Endothelial cell (in vitro differentiated cells): ENCODE measurements around the gene CENPX. TPM values are rescaled to one million over a fixed set of nuclear protein-coding genes. Genes with fewer than 3 reads are reported as not detected.

ENCODE experiments used
- DNase-seq: peaks from one replicate; pipeline ENCODE4 v3.0.0; 2021; ENCODE audit warnings: low spot score
- H3K27ac Mint-ChIP-seq: one replicate; pipeline ENCODE4 v1.8.0; 2021; ENCODE audit warnings: mixed read lengths, inconsistent platforms; ENCODE audit not compliant: unreplicated experiment
- H3K27me3 Mint-ChIP-seq: one replicate; pipeline ENCODE4 v1.8.0; 2021; ENCODE audit warnings: mild to moderate bottlenecking, moderate library complexity, mixed read lengths, inconsistent platforms; ENCODE audit not compliant: unreplicated experiment
- H3K36me3 Mint-ChIP-seq: one replicate; pipeline ENCODE4 v1.8.0; 2021; ENCODE audit warnings: mild to moderate bottlenecking, low read depth, mixed read lengths, inconsistent platforms; ENCODE audit not compliant: unreplicated experiment
- H3K4me1 Mint-ChIP-seq: one replicate; pipeline ENCODE4 v1.8.0; 2021; ENCODE audit warnings: mild to moderate bottlenecking, mixed read lengths, inconsistent platforms; ENCODE audit not compliant: unreplicated experiment
- H3K4me3 Mint-ChIP-seq: one replicate; pipeline ENCODE4 v1.8.0; 2021; ENCODE audit warnings: mild to moderate bottlenecking, mixed read lengths, inconsistent platforms; ENCODE audit not compliant: unreplicated experiment
- H3K9me3 Mint-ChIP-seq: one replicate; pipeline ENCODE4 v1.8.0; 2021; ENCODE audit warnings: mixed read lengths, inconsistent platforms; ENCODE audit not compliant: unreplicated experiment
- CTCF ChIP-seq: fragments of 200-600 bp; sonication (generic); IDR thresholded peaks from one replicate; pipeline ENCODE4 v1.5.0; 2021; ENCODE audit warnings: antibody characterized with exemption; ENCODE audit not compliant: unreplicated experiment
- total RNA-seq: library from RNA; stranded (reverse); fragmentation: NEBNext Ultra II Directional; extraction: Animal tissue kit (Norgen Biotek cat#: 25700); gene quantifications from one replicate; pipeline ENCODE4 v1.2.1, GENCODE V29; 2021; ENCODE audit not compliant: unreplicated experiment

CENPX gene
- total RNA-seq, 1 donor from 2014 or later: 42.9 TPM

DNA sequence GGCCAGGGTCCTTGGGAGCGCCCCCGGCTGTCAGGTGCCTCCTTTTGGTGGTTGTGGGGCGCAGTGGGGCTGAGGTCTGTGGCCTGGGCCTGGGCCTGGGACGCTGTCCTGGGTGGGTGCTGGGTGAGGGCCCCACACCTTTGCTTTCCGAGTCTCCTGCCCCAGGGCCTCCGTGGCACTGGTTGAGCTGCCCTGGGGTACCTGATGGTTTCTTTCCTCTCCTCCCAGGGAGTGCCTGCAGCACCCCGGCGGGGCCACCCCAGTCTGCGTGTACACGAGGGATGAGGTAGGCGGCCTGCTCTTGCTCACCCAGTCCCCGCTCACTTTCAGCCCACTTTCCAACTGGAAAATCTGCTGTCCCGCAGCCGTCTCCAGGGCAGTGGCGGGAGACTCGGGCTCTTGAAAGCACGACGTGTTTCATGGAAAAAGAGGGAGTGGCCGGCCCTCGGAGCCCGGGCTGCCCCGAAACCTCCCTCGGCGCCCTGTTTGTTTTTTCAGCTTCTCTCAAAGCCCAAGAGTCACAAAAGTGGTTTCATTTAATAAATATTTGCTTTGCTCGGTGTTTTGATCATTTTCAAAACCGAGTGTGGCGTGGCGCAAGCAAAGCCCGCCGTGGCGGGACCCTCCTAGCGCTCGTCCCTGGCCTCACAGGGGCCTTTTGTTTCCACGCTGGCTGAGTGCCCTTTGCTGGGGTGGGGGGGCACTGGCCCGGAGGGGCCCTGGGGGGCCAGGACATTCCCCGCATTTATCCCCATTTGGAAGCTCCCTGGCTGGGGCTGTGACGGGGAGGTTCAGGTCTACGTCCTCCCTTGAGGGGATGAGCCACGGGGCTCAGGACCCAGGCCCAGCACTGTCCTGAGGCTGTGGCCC is 27.9 kb downstream of the CENPX start:
- DNase-seq: no peak
- peaks cover 4% of the 10 kb centered on the region for H3K36me3 Mint-ChIP-seq
- no peak for TF ChIP-seq CTCF
- H3K9me3 Mint-ChIP-seq: no peaks in the 10 kb centered on the region
- H3K27me3 Mint-ChIP-seq: peaks cover 3% of the 10 kb centered on the region
- no peak overlapping the region for H3K27ac Mint-ChIP-seq
- peaks cover 9% of the 10 kb centered on the region for H3K4me1 Mint-ChIP-seq
- no peak overlapping the region for H3K4me3 Mint-ChIP-seq

GRCh38 chr17:81993729-81994592 is 28.7 kb downstream of the CENPX start:
- DNase-seq: no peak
- H3K36me3 Mint-ChIP-seq: peaks cover 4% of the 10 kb centered on the region
- no peaks in the 10 kb centered on the region for H3K9me3 Mint-ChIP-seq
- no peak overlapping the region for H3K4me3 Mint-ChIP-seq
- no peak overlapping the region for H3K27ac Mint-ChIP-seq
- peaks cover 9% of the 10 kb centered on the region for H3K4me1 Mint-ChIP-seq
- no peak for TF ChIP-seq CTCF
- H3K27me3 Mint-ChIP-seq: peaks cover 3% of the 10 kb centered on the region

DNA sequence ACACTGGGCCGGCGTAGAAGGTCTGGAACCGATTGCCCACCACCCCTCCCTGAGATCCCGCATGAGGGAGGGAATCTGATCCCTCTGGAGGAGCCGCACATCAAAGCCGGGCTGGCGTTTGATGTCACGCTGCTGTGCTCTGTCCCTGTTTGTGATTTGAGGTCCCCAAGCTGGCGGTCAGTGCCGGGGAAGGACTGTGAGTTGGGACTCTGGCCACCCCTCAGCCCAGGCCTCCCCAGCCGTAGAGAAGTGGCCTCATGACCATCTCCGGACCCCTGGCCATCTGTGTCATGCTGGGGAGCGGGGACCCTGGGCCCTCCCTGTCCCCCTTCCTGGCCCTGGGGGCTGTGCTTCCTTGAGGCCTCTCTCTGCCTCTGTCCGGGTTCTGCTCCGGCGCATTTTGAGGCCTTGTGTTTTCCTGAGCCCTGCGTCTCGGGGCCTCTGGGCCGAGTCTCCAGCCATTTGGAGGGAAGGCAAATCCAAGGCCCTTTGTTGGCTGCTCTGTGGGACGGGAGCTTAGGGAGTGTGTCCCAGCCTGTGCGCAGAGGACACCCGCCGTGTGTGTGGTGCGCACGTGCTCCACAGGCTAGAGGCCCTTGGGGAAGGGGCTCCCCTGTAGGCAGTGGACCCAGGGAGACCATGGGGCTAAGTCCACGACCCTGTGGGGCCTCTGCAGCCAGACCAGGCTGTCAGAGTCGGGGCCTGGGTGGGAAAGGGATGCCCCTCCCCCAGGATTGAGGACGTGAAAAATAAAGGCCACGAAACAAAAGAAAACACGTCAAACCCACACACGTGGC is 30.2 kb downstream of the CENPX start:
- Mint-ChIP-seq H3K36me3 (peaks cover 4% of the 10 kb centered on the region), H3K4me1 (peaks cover 3% of the 10 kb centered on the region), H3K9me3 (no peaks in the 10 kb centered on the region), H3K27ac (no peak overlapping the region), H3K27me3 (peaks cover 3% of the 10 kb centered on the region), H3K4me3 (no peak overlapping the region)
- no peak for TF ChIP-seq CTCF
- no peak for DNase-seq

DNA sequence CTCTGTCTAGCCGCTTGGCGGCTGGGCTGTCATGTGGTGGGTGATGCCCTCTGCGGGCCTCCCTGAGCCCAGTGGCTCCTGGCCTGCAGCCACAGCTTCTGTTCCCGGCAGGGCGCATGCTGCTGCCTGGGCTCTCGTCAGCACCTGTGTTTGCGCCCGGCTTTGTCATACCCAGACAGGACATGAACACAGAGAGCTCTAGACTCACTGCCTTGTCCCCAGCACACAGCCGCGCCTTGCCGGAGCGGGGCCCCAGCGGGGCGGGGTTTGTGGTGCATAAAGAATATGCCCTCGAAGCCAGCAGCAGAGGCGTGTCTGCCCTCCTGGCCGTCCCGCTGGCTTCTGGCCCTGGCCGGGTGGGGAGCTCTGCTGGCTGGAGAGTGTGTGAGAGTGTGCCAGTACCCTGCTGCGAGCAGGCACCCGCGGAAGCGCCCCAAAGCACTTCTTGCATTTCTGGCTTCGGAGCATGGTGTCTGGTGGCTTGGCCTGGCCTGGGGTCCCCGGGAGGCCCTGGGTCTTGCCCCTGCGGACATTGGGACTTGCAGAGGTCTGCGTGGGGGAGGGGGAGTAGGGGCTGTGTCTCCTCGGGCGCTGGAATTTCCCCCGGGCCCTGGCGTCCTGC is 30.9 kb downstream of the CENPX start:
- H3K27ac Mint-ChIP-seq: no peak overlapping the region

More for the DNA sequence above, 30.9 kb downstream of the CENPX start:
- peaks cover 5% of the 10 kb centered on the region for H3K27me3 Mint-ChIP-seq
- peaks cover 4% of the 10 kb centered on the region for H3K36me3 Mint-ChIP-seq
- TF ChIP-seq CTCF: no peak
- H3K4me3 Mint-ChIP-seq: no peak overlapping the region
- no peaks in the 10 kb centered on the region for H3K9me3 Mint-ChIP-seq
- DNase-seq: no peak
- peaks cover 3% of the 10 kb centered on the region for H3K4me1 Mint-ChIP-seq
